MM.1S (cell line): Measurements from ENCODE around the gene VGLL4.

ENCODE experiments used
- DNase-seq: peaks from one replicate; pipeline ENCODE4 v3.0.0-alpha.2; 2015
- H2AFZ ChIP-seq: fragments of 300-600 bp; sonication (generic); 2 replicates; pipeline ENCODE4 v1.6.0; 2016; ENCODE audit warnings: antibody characterized with exemption, low read length
- H3F3A ChIP-seq: fragments of 300-600 bp; sonication (generic); 2 replicates; pipeline ENCODE4 v1.6.1; 2016; ENCODE audit warnings: mild to moderate bottlenecking, antibody characterized with exemption, low read length, moderate library complexity, mixed read lengths; ENCODE audit not compliant: insufficient read depth
- H3K27ac ChIP-seq: fragments of 300-600 bp; sonication (generic); 2 replicates; pipeline ENCODE4 v1.5.1; 2016; ENCODE audit warnings: mild to moderate bottlenecking, low read length
- H3K27me3 ChIP-seq: fragments of 300-600 bp; sonication (generic); replicated peaks from 2 replicates; pipeline ENCODE4 v1.6.0; 2016; ENCODE audit warnings: low read length; ENCODE audit not compliant: insufficient read depth
- H3K36me3 ChIP-seq: fragments of 300-600 bp; sonication (generic); replicated peaks from 2 replicates; pipeline ENCODE4 v1.6.1; 2016; ENCODE audit warnings: mild to moderate bottlenecking, low read length, mixed read lengths; ENCODE audit not compliant: insufficient read depth
- H3K4me1 ChIP-seq: fragments of 300-600 bp; sonication (generic); 2 replicates; pipeline ENCODE4 v1.6.1; 2016; ENCODE audit warnings: low read length, mixed read lengths
- H3K4me2 ChIP-seq: fragments of 300-600 bp; sonication (generic); 2 replicates; pipeline ENCODE4 v1.6.0; 2016; ENCODE audit warnings: low read depth, low read length
- H3K4me3 ChIP-seq: fragments of 300-600 bp; sonication (generic); 2 replicates; pipeline ENCODE4 v1.5.1; 2016; ENCODE audit warnings: low read length, mixed read lengths
- H3K79me2 ChIP-seq: fragments of 300-600 bp; sonication (generic); 2 replicates; pipeline ENCODE4 v1.6.1; 2016; ENCODE audit warnings: mixed run types, low read length, mixed read lengths
- H3K9ac ChIP-seq: fragments of 300-600 bp; sonication (generic); 2 replicates; pipeline ENCODE4 v1.6.1; 2016; ENCODE audit warnings: low read length, mixed read lengths
- H3K9me2 ChIP-seq: fragments of 300-600 bp; sonication (generic); replicated peaks from 2 replicates; pipeline ENCODE4 v1.6.1; 2016; ENCODE audit warnings: mild to moderate bottlenecking, low read length, mixed read lengths; ENCODE audit not compliant: insufficient read depth
- H3K9me3 ChIP-seq: fragments of 300-600 bp; sonication (generic); replicated peaks from 2 replicates; pipeline ENCODE4 v1.6.1; 2016; ENCODE audit warnings: mild to moderate bottlenecking, low read length, mixed read lengths; ENCODE audit not compliant: insufficient read depth
- H4K20me1 ChIP-seq: fragments of 300-600 bp; sonication (generic); 2 replicates; pipeline ENCODE4 v1.6.1; 2016; ENCODE audit warnings: mild to moderate bottlenecking, low read length, moderate library complexity, mixed read lengths; ENCODE audit not compliant: insufficient read depth
- EZH2 ChIP-seq: fragments of 300-600 bp; sonication (generic); optimal IDR thresholded peaks from 2 replicates; pipeline ENCODE3; 2017; ENCODE audit warnings: low read depth, mild to moderate bottlenecking, antibody characterized with exemption, low read length, mixed read lengths
- EZH2phosphoT487 ChIP-seq: fragments of 300-600 bp; sonication (generic); IDR thresholded peaks from 2 replicates; pipeline ENCODE4 v1.6.1; 2018; ENCODE audit warnings: antibody characterized with exemption, low read length
- TF ChIP-seq, protein P1 (sequence below): fragments of 300-600 bp; sonication (generic); IDR thresholded peaks from 2 replicates; pipeline ENCODE4 v1.5.1; 2016; ENCODE audit warnings: antibody characterized with exemption, low read length, mixed read lengths

VGLL4 gene

GRCh38 chr3:11626084-11626463 lies 17.6 kb downstream of the VGLL4 start:
- Histone ChIP-seq H3K4me2 (no peak overlapping the region), H3K79me2 (peaks cover 87% of the 10 kb centered on the region), H3K27me3 (no peaks in the 10 kb centered on the region), H2AFZ (no peak overlapping the region), H3K27ac (no peak overlapping the region), H3K9me2 (no peaks in the 10 kb centered on the region), H3K9me3 (no peaks in the 10 kb centered on the region), H3K9ac (no peak overlapping the region), H3K4me1 (no peaks in the 10 kb centered on the region), H4K20me1 (0 out of 2 replicates have a peak, but pooled peaks cover 7% of the 10 kb centered on the region), H3F3A (no peaks in the 10 kb centered on the region), H3K4me3 (no peak overlapping the region), H3K36me3 (no peaks in the 10 kb centered on the region)
- TF ChIP-seq EZH2phosphoT487, result no peak
- TF ChIP-seq EZH2, result no peak
- TF ChIP-seq, protein P1, sequence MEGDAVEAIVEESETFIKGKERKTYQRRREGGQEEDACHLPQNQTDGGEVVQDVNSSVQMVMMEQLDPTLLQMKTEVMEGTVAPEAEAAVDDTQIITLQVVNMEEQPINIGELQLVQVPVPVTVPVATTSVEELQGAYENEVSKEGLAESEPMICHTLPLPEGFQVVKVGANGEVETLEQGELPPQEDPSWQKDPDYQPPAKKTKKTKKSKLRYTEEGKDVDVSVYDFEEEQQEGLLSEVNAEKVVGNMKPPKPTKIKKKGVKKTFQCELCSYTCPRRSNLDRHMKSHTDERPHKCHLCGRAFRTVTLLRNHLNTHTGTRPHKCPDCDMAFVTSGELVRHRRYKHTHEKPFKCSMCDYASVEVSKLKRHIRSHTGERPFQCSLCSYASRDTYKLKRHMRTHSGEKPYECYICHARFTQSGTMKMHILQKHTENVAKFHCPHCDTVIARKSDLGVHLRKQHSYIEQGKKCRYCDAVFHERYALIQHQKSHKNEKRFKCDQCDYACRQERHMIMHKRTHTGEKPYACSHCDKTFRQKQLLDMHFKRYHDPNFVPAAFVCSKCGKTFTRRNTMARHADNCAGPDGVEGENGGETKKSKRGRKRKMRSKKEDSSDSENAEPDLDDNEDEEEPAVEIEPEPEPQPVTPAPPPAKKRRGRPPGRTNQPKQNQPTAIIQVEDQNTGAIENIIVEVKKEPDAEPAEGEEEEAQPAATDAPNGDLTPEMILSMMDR, result no peak
- DNase-seq, result no peak

GRCh38 chr3:11625376-11626083 lies 18.2 kb downstream of the VGLL4 start:
- no peaks in the 10 kb centered on the region for H3F3A ChIP-seq
- no peak for DNase-seq
- no peaks in the 10 kb centered on the region for H3K9me3 ChIP-seq
- peaks cover 86% of the 10 kb centered on the region for H3K79me2 ChIP-seq
- H3K4me2 ChIP-seq, result no peak overlapping the region
- H3K9me2 ChIP-seq, result no peaks in the 10 kb centered on the region
- 0 out of 2 replicates have a peak, but pooled peaks cover 4% of the 10 kb centered on the region for H4K20me1 ChIP-seq
- no peaks in the 10 kb centered on the region for H3K36me3 ChIP-seq
- H3K9ac ChIP-seq, result no peak overlapping the region
- no peak overlapping the region for H3K4me3 ChIP-seq
- TF ChIP-seq EZH2phosphoT487, result no peak
- TF ChIP-seq, protein P1, result no peak
- TF ChIP-seq EZH2, result no peak
- H3K4me1 ChIP-seq, result peaks cover 3% of the 10 kb centered on the region; the same call in 1 of the 2 replicates
- no peak overlapping the region for H2AFZ ChIP-seq
- H3K27me3 ChIP-seq, result no peaks in the 10 kb centered on the region
- H3K27ac ChIP-seq, result no peak overlapping the region

DNA sequence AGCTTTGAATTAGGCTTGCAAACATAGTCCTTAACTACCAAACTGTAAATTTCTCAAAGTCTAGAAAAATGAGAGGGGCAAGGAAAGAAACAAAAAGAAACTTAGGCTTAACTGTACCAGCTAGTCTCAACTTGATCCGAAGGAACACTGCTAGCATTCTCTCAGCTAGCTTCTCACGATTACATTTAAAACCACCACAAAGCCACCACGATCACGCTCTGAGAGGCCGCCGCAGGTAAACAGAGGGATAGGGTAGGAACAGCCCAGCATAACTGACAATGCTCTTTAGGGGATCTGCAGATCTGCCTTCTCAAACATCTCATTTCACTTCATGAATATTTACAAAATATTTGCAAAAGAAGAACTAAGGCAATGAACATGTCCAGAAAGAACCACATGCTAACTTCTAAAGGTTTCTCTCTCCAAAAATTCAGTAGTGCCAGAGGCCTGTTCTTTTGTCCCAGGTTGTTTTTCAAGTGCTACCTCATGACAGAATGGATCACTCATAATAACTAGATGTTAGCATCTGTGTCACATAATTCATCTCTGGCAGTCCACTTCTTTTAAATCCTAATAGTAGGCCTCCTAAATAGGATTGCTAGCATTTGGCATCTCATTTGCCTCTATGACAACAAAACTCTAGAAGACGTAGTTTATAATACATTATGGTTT lies 18.9 kb downstream of the VGLL4 start:
- H3K4me1 ChIP-seq, result peaks cover 10% of the 10 kb centered on the region
- no peak overlapping the region for H3K4me2 ChIP-seq
- no peak overlapping the region for H3K4me3 ChIP-seq
- no peaks in the 10 kb centered on the region for H3K9me2 ChIP-seq
- no peaks in the 10 kb centered on the region for H3K9me3 ChIP-seq
- no peak overlapping the region for H3K27ac ChIP-seq
- peaks cover 86% of the 10 kb centered on the region for H3K79me2 ChIP-seq
- 0 out of 2 replicates have a peak, but pooled peaks cover 4% of the 10 kb centered on the region for H3F3A ChIP-seq
- no peaks in the 10 kb centered on the region for H3K36me3 ChIP-seq
- no peaks in the 10 kb centered on the region for H3K27me3 ChIP-seq
- no peak for DNase-seq
- H2AFZ ChIP-seq, result no peak overlapping the region
- no peak overlapping the region for H3K9ac ChIP-seq
- TF ChIP-seq EZH2 (no peak), EZH2phosphoT487 (no peak)
- TF ChIP-seq, protein P1, result no peak
- H4K20me1 ChIP-seq, result 0 out of 2 replicates have a peak, but pooled peaks cover 4% of the 10 kb centered on the region
